Left renal pelvis (tissue), 4 donors: ENCODE measurements around the gene DNAJB14. TPM values are rescaled to one million over a fixed set of nuclear protein-coding genes. Genes with fewer than 3 reads are reported as not detected.
A peak's percentile ranks its signal among the peaks of the same experiment; 100 is the strongest.
"Not testable (repeated sequence)": the region's sequence is repeated elsewhere in the genome, so short reads cannot be mapped to it uniquely, and the experiment has no call there.

Experiments used
- DNase-seq, 4 donors: peaks; one replicate each; pipeline ENCODE4 v3.0.0-alpha.2; 2013; ENCODE audit warnings: low read depth in 4 of 4, low spot score in 3 of 4
- polyA plus RNA-seq, 4 donors: library from polyadenylated mRNA; unstranded; fragments of 120-200 nt; gene quantifications; one replicate each; pipeline ENCODE4 v1.2.1, GENCODE V29; 2013; ENCODE audit not compliant: insufficient read length in 4 of 4

Gene DNAJB14
- 10 to 100 TPM; 33.7 to 45.2 (median 35.4) TPM for polyA plus RNA-seq

DNA sequence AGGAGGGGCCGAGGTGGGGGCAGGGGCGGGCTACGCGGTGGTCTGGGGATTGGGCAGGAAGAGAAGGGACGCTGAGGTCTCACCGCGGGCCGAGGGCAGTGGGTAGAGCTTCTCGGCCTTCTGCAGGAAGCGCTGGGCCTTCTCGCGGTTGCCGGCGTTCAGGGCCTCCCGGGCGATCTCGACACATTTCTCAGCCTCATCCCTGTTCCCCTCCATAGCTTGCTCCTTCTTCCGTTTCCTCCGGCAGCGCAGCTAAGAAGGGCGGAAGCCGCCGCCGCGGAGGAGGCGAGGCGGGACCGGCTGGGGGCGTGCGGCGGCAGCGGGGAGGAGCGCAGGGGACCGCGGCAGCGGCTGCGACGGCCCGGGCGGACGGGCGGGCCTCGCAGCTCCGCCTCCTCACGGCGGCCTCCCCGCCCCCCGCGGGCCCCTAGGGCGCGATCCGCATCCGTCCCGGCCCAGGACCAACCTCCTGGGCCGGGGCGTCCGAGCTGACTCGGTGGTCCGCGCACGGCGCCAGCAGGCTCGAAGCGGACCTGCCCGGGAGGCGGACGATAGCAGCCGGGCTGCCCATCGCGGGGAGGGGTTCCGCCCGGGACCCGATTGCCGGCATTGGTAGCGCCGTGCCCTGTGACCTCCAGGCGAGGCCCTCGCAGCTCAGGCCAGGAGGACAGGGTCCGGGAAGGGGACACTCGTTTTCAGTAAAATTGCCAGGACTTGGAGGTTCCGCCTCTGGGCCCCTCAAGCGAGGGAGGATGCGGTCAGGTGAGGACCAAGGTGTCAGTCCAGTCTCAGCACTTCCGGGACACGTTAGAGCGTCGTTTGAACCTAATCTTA, at the start of gene DNAJB14:
TSS of gene DNAJB14 (minus strand) at position 263 of the 834 bp plus-strand sequence. CDS start at position 216, 47 bp downstream.
- DNase-seq, result peak in 3 of 4 donors; percentile 50 to 55 (median 51)

DNA sequence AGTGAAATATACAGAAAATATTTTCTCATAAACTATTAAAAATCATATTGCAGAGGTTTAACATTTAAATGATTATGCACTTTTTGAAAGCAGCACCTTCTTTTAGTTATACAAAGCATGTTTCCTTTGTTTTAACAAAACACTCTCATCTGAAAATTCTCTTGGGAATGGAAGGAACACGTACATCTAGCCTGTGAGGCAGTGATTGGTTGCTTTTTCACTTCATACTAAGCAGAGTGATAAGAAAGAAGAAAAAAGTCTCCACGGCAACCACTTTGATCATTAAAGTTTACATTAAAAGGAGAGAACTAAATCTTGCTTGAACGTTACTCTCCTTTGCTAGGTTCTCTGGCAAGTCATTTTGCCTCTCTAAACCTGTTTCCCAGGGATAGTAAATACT, 45.3 kb upstream of the DNAJB14 start:
- DNase-seq, result no peak

DNA sequence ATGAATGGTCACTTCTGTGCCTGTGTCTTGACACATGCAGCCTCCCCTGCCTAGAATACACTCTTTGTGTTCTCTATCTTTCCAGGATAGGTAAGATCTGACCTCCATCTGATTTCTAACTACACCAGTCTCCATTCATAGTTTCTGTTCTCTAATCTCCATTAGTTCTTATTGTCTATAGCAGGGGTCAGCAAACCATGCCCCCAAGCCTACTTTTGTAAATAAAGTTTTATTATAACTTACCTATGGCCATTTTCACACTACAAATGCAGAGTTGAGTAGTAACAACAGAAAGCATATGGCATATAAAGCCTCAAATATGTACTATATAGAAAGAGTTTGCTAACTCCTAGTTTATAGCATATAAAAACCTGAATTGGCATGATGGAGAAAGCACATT, 41.3 kb upstream of the DNAJB14 start:
- DNase-seq, result no peak

DNA sequence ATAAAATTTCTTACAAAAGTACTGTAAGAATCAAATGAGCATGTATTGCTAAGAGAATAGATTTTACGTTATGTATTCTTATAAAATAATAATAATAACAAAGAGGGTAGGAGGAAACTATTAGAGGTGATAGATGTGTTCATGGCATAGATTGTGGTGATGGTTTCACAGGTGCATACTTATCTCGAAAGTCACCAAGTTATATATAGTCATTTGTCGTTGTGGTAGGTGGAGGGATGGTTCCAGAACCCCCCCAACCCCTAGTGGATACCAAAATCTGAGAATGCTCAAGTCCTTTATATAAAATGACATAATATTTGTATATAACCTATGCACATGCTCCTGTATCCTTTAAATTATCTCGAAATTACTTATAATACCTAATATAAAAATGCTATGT, 40.4 kb upstream of the DNAJB14 start:
- no peak for DNase-seq

DNA sequence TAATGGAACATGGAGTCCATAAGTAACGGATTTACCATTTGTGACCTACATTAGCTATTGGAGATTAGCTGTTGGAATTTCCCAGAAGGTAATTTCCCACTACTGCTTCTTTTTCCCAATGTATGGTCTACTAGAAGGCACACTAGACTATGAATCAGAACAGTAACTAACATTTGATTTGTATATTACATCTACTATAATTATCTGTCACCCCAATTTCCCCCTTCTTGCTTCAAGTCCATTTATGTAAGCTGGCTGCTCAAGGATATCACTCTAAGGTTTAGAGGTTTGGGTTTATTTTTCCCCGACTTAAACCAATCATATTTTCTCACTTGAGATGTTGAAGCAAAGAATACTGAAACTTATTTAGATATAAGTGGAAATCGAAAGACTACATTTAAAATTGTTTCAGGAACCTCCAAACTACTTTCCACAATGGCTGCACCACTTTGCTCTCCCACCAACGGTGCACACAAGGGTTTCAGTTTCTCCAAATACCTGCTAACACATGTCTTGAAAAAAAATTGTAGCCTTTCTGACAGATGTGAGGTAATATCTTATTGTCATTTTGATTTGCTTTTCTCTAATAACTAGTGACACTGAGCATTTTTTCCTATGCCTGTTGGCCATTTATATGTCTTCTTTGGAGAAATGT, 37.0 kb upstream of the DNAJB14 start:
- DNase-seq, result no peak

DNA sequence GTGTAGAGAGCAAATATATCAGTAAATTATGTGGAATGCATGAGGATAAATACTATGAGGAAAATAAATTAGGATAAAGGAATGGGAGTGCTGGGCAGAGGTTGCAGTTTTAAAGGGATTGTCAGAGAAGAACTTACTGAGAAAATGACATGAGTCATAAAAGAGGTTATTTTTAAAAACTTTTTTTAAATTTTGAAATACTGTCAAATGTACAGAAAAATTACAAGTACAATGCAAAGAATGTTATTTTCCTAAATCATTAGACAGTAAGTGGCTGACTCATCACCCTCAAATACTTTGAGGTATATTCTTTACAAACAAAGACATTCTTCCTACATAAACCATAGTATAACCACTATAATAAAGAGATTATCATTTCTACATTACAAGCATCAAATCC, 33.5 kb upstream of the DNAJB14 start:
- DNase-seq, result no peak

DNA sequence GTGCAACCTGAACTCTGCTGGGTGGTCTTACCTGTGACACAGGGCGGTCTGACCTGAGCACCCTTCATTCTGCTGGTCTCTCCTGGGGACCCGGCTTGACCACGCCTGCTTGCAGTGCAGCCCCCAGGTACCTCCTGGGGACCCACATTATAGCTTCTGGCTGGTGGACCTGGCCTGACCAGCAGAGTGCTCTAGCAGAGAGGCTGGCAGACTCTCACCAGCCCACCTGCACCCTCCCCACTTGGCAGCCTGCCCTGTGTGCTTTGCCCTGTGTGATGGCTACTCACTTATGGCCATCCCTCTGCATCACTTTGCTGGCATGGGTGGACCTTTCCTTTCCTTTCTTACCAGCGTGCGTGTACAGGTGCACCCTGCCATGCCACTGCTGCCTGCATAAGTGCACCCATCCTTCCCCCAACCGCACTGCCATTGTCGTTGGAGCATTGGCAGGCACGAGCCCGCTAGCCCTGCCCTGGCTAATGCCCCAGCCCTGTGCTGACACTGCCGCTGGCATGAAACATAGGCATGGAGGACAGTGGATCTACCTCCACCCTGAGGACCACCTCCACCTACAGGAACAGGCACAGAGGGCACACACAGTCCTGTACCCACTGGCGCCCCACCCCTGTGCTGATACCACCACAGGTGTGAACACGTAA, 25.2 kb upstream of the DNAJB14 start:
- no peak for DNase-seq

DNA sequence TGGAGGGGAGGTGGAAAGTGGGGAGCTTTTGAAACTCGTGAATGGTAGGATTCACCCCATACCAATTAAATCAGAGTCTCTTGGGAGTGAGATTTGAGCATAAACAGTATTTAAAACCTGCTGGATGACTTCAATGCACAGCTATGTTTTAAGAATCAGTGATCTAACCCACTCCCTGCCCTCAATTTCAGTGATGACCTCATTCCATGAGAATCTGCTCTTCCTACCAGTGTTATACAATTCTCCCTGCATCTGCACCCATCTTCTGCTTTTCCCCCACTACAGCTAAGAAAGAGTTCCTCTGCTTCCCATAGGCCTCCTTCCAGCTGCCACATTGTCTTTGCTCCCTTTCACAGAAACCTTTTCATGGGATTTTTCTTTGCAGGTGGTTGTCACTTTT, 21.9 kb upstream of the DNAJB14 start:
- no peak for DNase-seq

DNA sequence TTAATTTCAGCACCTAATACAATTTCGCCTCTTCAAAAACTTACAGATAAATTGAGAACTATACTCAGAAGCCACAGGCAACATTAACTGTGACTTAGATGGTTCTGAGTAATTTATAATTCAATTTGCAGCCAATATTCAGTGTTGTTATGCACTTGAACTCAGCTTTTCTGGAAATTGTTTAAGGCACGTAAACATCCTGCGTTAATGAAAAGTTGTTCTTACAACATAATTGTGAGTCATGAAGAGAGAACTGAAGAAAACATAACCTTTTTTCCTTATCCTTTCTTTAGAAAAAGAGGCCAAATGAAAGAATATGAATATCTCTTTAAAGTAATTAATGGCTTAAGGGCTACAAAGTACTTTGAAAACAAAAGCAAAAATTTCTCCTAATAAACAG, 20.3 kb upstream of the DNAJB14 start:
- no peak for DNase-seq

DNA sequence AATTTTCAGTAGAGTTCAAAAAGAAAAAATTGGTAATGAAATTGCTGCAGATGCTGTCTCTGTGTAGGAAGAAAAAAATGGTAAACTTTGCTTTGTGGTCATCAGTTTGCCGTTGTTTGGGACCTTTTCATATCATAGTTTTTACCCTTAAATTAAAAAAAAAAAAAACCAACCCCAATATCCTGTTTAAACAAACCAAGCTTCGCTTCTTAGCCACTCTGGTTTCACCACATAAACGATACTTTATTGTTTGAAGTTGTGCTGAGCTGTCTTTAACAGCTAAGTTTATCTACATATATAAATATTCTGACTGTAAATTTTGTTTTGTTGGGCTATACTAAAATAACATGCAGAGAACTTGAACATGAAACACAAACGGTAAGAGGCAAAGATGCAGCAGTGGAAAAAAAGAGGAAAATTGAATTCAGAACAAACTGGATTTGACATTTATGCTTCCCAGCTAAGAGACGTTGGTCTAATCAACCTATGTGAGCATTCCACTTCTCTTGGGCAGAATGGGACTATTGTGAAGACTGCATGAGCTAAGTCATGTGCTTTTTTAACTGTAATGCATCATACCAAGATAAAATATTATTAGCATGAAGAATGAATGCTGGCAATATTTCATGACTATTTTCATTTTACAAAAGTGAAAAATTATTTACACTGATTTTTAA, 19.4 kb upstream of the DNAJB14 start:
- DNase-seq, result no peak

DNA sequence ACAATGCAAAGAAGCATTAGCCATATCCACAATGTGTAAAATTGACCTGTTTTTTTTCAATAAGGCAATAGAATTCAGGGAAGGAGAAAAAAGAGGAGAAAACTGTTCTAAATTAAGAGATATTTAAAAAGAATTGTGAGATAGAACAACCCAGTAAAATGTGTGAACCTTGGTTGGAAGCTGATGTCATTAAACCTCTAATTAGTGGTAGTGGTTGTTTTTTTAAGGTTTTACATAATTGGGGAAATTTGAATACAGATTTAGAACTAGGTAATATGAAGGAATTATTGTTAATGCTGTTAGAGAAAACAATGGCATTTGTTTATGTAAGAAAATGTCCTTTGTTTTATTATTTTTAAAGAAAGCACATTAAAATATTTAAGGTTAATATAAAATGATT, 18.8 kb upstream of the DNAJB14 start:
- DNase-seq, result no peak

DNA sequence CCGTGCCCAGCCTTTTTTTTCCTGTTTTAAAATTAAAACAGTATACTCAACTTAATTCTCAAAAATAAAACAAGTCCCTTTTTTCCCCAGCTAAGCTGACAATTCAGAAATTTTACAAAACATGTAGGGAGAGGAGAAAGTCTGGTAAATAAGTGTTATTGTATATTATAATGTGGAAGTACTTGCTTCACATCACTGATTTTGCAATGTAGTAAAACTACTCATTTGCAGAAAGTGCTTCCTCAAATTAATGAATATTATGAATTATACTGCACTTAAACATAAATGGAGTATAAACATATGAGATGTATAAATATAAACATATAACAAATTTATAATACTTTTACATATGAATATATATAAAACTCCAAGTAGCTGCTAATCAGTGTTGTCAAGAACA, 15.3 kb upstream of the DNAJB14 start:
- no peak for DNase-seq

DNA sequence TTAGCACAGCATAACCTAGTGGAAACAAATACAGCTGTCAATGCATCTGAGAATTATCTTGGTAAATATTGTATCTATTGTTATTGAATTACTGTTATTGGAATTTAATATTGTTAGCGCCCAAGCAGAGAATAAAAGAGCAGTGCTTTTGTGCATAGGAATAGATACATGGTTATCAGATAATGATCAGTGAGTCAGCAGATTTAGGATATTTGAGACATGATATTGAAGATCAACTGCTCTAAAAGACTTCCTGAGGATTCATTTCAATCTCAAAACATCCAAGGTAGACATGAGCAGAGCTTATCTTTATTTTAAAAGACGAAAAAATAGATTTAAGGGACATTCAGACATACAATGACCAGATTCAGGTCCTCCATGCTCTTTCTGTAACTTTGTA, 14.2 kb upstream of the DNAJB14 start:
- no peak for DNase-seq

DNA sequence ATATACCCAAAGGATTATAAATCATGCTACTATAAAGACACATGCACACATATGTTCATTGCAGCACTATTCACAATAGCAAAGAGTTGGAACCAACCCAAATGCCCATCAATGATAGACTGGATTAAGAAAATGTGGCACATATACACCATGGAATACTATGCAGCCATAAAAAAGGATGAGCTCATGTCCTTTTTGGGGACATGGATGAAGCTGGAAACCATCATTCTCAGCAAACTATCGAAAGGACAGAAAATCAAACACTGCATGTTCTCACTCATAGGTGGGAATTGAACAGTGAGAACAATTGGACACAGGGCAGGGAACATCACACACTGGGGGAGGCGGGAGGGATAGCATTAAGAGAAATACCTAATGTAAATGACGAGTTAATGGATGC, 11.8 kb upstream of the DNAJB14 start:
- DNase-seq, result not testable (repeated sequence)

DNA sequence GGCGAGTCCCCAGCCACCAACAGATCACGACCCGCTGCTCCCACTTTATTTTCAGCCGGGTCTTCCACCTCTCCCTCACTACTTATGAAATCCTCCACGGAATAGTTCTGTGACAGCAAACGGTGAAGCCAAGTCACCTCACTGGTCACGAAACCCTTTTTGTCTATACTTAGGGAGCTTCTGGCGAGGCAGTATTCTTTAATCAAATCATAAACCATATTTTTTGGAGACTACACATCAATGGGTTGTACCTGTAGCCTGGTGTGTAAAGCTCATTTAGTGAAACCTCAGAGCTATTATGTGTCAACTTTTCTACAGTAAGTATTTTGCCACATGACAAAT, 4.5 kb upstream of the DNAJB14 start:
- DNase-seq, result no peak

DNA sequence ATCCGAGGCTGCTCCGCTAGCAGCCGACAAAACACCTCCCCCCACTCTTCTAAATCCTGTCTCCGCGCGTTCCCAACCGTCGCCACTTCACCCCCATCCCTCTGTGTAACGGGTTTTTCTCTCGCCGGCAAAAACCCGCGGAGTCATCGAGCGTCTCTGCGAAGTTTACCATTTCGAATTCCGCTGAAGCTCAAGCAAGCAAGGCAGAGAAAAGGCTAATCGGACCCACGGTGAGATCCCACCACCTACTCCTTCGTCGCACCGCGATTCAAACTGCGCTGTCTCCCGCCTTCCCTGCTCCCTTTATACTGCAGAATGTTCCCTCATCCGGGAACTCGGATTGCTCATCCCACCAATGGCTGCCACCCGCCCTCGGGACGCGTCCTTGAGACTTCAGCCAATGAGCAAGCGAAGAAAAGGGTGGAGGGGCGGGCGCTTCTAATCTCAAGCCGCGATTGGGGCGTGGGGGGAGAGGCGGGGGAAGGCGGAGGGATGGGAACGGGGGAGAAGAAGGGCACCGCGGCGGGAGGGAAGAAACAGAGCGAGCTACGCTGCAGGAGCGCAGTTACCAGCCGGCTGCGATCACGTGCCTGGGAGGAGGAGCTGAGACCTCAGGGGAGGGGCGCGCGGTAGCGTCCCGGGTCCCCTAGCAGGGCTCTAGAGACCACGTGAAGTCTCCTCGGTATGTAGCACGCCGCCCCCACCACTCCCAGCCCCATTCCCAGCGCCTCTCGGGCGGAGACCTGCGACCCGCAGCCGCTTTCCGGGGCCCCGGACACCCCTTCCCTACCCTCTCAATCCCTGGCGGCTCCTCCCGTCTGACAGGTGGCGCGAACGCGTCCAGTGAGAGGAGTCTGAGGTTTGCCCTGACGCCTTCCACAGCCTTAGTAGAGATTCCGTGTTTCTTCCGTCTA, 3.8 kb upstream of the DNAJB14 start, which contains the start of gene H2AZ1:
TSS of gene H2AZ1 (minus strand) at position 277 of the 914 bp plus-strand sequence. CDS start at position 172, 105 bp downstream.
- peak; percentile 95 to 99 (median 98) for DNase-seq

DNA sequence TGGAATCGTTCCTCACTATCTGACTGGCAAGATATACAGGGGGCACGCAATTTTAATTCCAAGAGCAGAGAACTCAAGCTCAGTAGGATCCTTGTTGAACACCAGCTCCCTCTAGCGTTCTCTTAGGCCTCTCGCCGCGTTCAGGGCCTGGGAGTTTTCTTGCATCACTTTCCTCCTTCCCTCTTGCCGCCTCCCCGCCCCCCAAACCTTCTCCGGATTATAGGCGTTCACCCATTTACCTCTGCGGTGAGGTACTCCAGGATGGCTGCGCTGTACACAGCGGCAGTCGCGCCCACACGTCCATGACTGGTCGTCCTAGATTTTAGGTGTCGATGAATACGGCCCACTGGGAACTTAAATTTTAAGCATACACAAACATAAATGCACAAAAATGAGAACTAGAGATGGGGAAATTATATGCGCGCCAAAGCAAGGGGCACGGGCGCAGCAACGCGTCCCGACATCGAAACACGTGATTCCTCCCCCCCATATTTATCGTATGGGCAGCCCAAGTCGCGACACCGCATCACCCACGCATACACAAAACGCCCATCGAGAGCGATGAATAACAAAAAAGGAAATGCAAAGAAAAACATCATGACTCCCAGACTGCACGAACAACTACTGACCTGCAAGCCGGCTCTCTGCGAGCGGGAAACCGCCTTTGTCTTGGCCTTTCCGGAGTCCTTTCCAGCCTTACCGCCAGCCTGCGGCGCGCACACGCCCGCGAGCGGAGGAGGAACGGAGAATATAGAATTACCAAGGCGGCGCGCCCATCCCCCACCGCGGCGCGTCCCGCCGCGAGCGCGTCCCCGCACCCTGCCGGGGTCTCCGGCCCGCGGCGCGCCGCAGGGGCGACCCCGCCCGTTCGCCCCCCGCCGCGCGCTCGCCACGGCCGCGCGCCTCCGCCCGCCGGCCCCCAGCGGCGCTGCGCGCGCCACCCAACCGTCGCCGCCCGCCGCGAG, 2.9 kb upstream of the DNAJB14 start:
- DNase-seq, result peak; percentile 87 to 93 (median 92)

DNA sequence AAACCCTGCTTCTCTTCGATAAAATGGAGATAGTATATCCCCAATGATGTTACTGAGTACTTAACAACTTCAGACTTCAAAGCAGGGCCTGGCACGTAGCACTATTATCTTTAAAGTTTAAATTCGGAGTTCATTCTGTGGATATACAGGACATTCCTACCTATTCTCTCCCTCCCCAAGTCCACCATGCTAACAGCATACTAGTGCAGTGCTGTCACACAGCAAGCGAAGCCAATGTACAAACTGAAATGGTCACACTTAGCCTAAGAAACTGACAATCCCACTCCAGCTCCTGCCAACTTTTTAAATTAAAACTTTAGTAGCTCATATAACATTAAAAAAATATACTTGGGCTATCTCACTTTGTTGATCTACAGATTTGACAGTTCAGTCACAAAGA, 1.2 kb upstream of the DNAJB14 start:
- DNase-seq, result no peak

DNA sequence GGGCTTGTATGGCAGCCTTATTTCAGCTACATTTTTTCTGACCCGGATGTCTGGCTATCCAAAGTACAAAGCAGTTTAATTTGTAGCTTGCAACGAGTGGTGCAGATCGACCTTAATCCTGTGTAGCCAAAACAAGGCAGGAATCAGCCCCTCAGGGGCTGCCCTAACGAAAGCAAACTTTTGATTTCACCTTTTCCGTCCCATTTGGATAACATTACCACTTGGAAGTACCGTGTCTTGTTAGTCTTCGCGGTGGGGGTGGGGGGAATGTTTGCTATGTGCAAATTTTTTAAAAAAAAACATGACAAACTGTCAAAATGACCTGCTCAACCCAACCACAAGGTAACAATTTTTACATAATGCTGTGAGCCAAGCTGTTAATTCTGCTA, 766 bp upstream of the DNAJB14 start:
- peak in 1 of 4 donors; percentile 8 for DNase-seq
